HG03521 (cell line): ENCODE results near the gene NUP210L.
"Not testable (repeated sequence)": the region's sequence is repeated elsewhere in the genome, so short reads cannot be mapped to it uniquely, and the experiment has no call there.

ENCODE experiments used
- ATAC-seq: cut with Tn5 transposase; IDR thresholded peaks from one replicate; pipeline ENCODE4 v1.9.1; 2021; ENCODE audit warnings: mild to moderate bottlenecking, moderate library complexity; ENCODE audit not compliant: unreplicated experiment

Gene NUP210L

GRCh38 chr1:154100141-154100540 lies 54.7 kb downstream of the NUP210L start:
- not testable (repeated sequence) for ATAC-seq

GRCh38 chr1:154097873-154098272 lies 57.0 kb downstream of the NUP210L start:
- no peak for ATAC-seq

- ATAC-seq, result no peak
Observed at GRCh38 chr1:154095456-154096060, 59.3 kb downstream of the NUP210L start.

- no peak for ATAC-seq
Observed at GRCh38 chr1:154094411-154094810, 60.5 kb downstream of the NUP210L start.

- no peak for ATAC-seq
Observed at GRCh38 chr1:154093699-154094098, 61.2 kb downstream of the NUP210L start.

GRCh38 chr1:154091706-154092105 lies 63.2 kb downstream of the NUP210L start:
- ATAC-seq, result no peak

GRCh38 chr1:154087574-154087973 lies 67.3 kb downstream of the NUP210L start:
- ATAC-seq, result no peak

GRCh38 chr1:154083057-154083456 lies 71.8 kb downstream of the NUP210L start:
- ATAC-seq, result not testable (repeated sequence)

GRCh38 chr1:154081386-154082126 lies 73.3 kb downstream of the NUP210L start:
- ATAC-seq, result no peak

- no peak for ATAC-seq
Observed at GRCh38 chr1:154076413-154076812, 78.5 kb downstream of the NUP210L start.

GRCh38 chr1:154075746-154076145 lies 79.1 kb downstream of the NUP210L start:
- ATAC-seq, result no peak

GRCh38 chr1:154062309-154062708 lies 92.6 kb downstream of the NUP210L start:
- ATAC-seq, result no peak

- not testable (repeated sequence) for ATAC-seq
Observed at GRCh38 chr1:154047436-154047835, 107.4 kb downstream of the NUP210L start.

- ATAC-seq, result not testable (repeated sequence)
Observed at GRCh38 chr1:154033697-154034096, 121.2 kb downstream of the NUP210L start.

- no peak for ATAC-seq
Observed at GRCh38 chr1:154019940-154020339, 134.9 kb downstream of the NUP210L start.

GRCh38 chr1:154019269-154019668 lies 135.6 kb downstream of the NUP210L start:
- ATAC-seq, result no peak

- no peak for ATAC-seq
Observed at GRCh38 chr1:154014154-154014907, 140.5 kb downstream of the NUP210L start.

- ATAC-seq, result not testable (repeated sequence)
Observed at GRCh38 chr1:154012543-154012942, 142.3 kb downstream of the NUP210L start.

- ATAC-seq, result no peak
Observed at GRCh38 chr1:154012129-154012528, 142.7 kb downstream of the NUP210L start.

- no peak for ATAC-seq
Observed at GRCh38 chr1:154006136-154006535, 148.7 kb downstream of the NUP210L start.

- no peak for ATAC-seq
Observed at GRCh38 chr1:154000420-154000819, 154.5 kb downstream of the NUP210L start.

GRCh38 chr1:153996882-153997281 lies 158.0 kb downstream of the NUP210L start:
- not testable (repeated sequence) for ATAC-seq
